Testis (tissue), 3 donors: Measurements from ENCODE around the gene RPL11. TPM values are rescaled to one million over a fixed set of nuclear protein-coding genes. Genes with fewer than 3 reads are reported as not detected.

Source experiments
- DNase-seq: peaks from one replicate; pipeline ENCODE4 v3.0.0-alpha.2; 2019
- H3K27ac ChIP-seq, 2 donors: fragments of 200-600 bp; sonication (generic); one replicate each; pipeline ENCODE4 v1.5.1; 2019
- H3K27me3 ChIP-seq: fragments of 200-600 bp; sonication (generic); one replicate; pipeline ENCODE4 v1.5.1; 2019
- H3K36me3 ChIP-seq: fragments of 200-600 bp; sonication (generic); one replicate; pipeline ENCODE4 v1.5.1; 2017; ENCODE audit warnings: low read depth; ENCODE audit errors: missing control alignments
- H3K4me1 ChIP-seq: fragments of 200-600 bp; sonication (generic); one replicate; pipeline ENCODE4 v1.5.1; 2019
- H3K4me3 ChIP-seq, 2 donors: fragments of 200-600 bp; sonication (generic); one replicate each; pipeline ENCODE4 v1.5.1; 2017 to 2019
- H3K9me3 ChIP-seq: fragments of 200-600 bp; sonication (generic); one replicate; pipeline ENCODE4 v1.5.1; 2017
- POLR2A ChIP-seq: fragments of 450-650 bp; IDR thresholded peaks from one replicate; pipeline ENCODE4 v1.6.1; 2017; ENCODE audit warnings: antibody characterized with exemption, mild to moderate bottlenecking, moderate library complexity
- WGBS, 2 donors: methylation state at CpG; one replicate each; pipeline ENCODE4 v1.1.5; 2018; 5-methylcytosine and 5-hydroxymethylcytosine counted together
- intact Hi-C: fragments of 100-400 bp; cut with DNase I; formaldehyde crosslinking; loops from one replicate; pipeline ENCODE4 v1.15.1; 2023; ENCODE audit warnings: low total_unique reads
- polyA plus RNA-seq: library from polyadenylated mRNA; stranded (reverse); fragments of 350-450 nt; fragmentation: Illumina TruSeq; extraction: RNeasy Lipid Tissue Mini Kit (QIAGEN cat#74804); gene quantifications from one replicate; pipeline ENCODE4 v1.2.3, GENCODE V29; 2014; ENCODE audit warnings: low read depth, low replicate concordance; ENCODE audit not compliant: insufficient read depth
- total RNA-seq, 2 donors: library from RNA; depleted of rRNA; stranded (reverse); fragments of >200 nt; gene quantifications; one replicate each; pipeline ENCODE4 v1.2.3, GENCODE V29; 2016
- TF ChIP-seq, protein P1 (sequence below), 3 experiments: fragments of 450-650 bp in 2 of 3; fragments of 200-600 bp in 1 of 3; sonication (generic) in 1 of 3; IDR thresholded peaks; one replicate each; pipeline ENCODE4 v1.5.1; 2016 to 2019; ENCODE audit warnings: antibody characterized with exemption in 3 of 3, mild to moderate bottlenecking in 2 of 3, moderate library complexity in 1 of 3

RPL11 gene
- total and polyA plus RNA-seq, 3 donors from 2014 or later: 308 to 1,029 (median 532) TPM

DNA sequence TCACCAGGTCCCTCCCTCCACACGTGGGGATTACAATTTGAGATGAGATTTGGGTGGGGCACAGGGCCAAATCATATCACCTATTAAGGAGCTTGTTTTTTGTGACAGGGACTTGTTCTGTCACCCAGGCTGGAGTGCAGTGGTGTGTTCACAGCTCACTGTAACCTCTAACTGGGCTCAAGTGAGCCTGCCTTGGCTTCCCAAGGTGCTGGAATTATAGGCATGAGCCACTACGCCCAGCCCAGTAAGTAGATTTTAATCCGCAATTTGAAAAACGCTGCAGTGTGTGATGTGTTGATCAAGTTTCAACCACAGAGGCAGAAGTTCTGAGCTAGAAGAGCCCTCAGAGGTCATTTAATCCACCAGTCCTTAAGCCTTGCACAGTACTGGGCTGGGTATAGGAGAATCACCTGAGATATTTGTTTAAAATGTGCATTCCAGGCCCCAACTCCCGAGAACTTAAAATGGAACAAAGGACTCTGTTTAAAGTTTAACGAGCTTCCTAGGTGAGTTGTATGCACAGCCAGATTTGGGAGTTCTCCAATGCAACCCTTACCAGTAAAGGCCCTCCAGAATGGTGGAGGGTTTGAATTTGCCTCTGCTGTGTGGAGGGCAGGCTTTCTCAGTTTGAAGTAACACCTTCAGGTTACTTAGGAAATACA, 13.4 kb downstream of the RPL11 start:
- DNase-seq: no peak
- Histone ChIP-seq H3K4me3 (no peak overlapping the region), H3K9me3 (no peaks in the 10 kb centered on the region), H3K36me3 (no peaks in the 10 kb centered on the region), H3K4me1 (peaks cover 7% of the 10 kb centered on the region), H3K27me3 (no peaks in the 10 kb centered on the region), H3K27ac (no peak overlapping the region)
- 72 to 82% methylated on average over 6 of the region's 6 CpGs for WGBS, 2 donors
- intact Hi-C loops: no loop called here
- TF ChIP-seq, protein P1, sequence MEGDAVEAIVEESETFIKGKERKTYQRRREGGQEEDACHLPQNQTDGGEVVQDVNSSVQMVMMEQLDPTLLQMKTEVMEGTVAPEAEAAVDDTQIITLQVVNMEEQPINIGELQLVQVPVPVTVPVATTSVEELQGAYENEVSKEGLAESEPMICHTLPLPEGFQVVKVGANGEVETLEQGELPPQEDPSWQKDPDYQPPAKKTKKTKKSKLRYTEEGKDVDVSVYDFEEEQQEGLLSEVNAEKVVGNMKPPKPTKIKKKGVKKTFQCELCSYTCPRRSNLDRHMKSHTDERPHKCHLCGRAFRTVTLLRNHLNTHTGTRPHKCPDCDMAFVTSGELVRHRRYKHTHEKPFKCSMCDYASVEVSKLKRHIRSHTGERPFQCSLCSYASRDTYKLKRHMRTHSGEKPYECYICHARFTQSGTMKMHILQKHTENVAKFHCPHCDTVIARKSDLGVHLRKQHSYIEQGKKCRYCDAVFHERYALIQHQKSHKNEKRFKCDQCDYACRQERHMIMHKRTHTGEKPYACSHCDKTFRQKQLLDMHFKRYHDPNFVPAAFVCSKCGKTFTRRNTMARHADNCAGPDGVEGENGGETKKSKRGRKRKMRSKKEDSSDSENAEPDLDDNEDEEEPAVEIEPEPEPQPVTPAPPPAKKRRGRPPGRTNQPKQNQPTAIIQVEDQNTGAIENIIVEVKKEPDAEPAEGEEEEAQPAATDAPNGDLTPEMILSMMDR (IDR thresholded peaks at IDR 0.05): no peak
- TF ChIP-seq POLR2A: no peak

DNA sequence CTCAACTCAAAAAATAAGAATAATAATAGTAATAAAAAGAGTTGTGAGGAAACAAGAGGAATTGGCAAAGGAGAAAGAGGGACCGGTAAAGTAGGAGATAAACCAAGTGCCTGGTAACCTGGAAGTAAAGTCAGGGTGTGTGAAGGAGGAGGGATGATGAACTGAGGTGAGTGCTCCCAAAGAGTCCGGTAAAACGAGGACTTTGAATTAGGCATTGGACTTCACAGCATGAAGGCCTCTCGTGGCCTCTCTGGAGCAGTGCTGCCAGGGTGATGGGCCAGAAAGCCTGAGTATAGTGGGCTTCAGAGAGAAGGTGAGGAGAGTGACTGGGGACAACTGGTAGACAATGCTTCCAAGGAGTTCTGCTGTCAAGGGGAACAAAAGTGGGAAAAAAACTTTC, 17.6 kb downstream of the RPL11 start:
- no peaks in the 10 kb centered on the region for H3K4me1 ChIP-seq
- DNase-seq: no peak
- no peaks in the 10 kb centered on the region for H3K27me3 ChIP-seq
- 87 to 95% methylated on average over 4 of the region's 4 CpGs for WGBS, 2 donors
- TF ChIP-seq, protein P1 (IDR thresholded peaks at IDR 0.05): no peak
- no peak for TF ChIP-seq POLR2A
- no peak overlapping the region for H3K27ac ChIP-seq
- intact Hi-C loops: no loop called here
- H3K4me3 ChIP-seq: no peak overlapping the region
- H3K36me3 ChIP-seq: no peaks in the 10 kb centered on the region
- H3K9me3 ChIP-seq: no peaks in the 10 kb centered on the region

DNA sequence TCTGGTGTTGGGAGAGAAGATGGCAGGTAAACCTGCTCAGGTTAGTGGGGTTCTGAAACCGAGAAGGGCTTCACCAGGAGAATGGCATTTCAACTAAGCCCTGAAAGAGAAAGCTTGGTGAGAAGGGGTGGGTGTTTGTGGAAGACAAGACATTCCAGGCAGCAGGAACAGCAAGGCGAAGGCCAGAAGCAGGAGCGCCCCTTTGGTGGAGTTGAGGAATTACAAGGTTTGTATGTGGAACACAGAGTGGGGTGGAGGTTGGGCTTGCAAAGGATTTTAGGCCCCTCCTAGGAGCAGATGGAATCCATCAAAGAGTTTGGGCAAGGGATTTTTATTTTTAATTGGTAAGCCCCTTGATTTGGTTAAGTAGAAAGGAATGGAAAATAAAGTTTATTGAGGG, 26.9 kb downstream of the RPL11 start:
- no peak overlapping the region for H3K4me3 ChIP-seq
- H3K27me3 ChIP-seq: no peaks in the 10 kb centered on the region
- intact Hi-C loops: no loop called here
- H3K9me3 ChIP-seq: no peaks in the 10 kb centered on the region
- H3K4me1 ChIP-seq: no peaks in the 10 kb centered on the region
- H3K36me3 ChIP-seq: no peaks in the 10 kb centered on the region
- no peak for DNase-seq
- 82 to 85% methylated on average over 3 of the region's 3 CpGs for WGBS, 2 donors
- TF ChIP-seq, protein P1 (IDR thresholded peaks at IDR 0.05): peak in 1 of 3 experiments; percentile 29
- TF ChIP-seq POLR2A: no peak
- H3K27ac ChIP-seq: no peak overlapping the region

- no peaks in the 10 kb centered on the region for H3K27me3 ChIP-seq
- WGBS, 2 donors: 94 to 98% methylated on average over 3 of the region's 3 CpGs
- no peaks in the 10 kb centered on the region for H3K4me1 ChIP-seq
- TF ChIP-seq, protein P1 (IDR thresholded peaks at IDR 0.05): no peak
- no peak for TF ChIP-seq POLR2A
- intact Hi-C loops: no loop called here
- H3K27ac ChIP-seq: no peak overlapping the region
- H3K9me3 ChIP-seq: no peaks in the 10 kb centered on the region
- H3K36me3 ChIP-seq: no peaks in the 10 kb centered on the region
- no peak overlapping the region for H3K4me3 ChIP-seq
- no peak for DNase-seq
Observed at GRCh38 chr1:23719162-23719820, 27.7 kb downstream of the RPL11 start.
